ENCODE results near the gene NEK10.

The NEK10 gene

GRCh38 chr3:27108322-27108721 lies 260.9 kb downstream of the NEK10 start:
- no peak overlapping the region for H2AFZ ChIP-seq (ENCODE audit: low read depth, low read length)
- no peaks in the 10 kb centered on the region for H3K9me3 ChIP-seq (ENCODE audit: low read length)
- no peaks in the 10 kb centered on the region for H3K27me3 ChIP-seq (ENCODE audit: insufficient read depth, low read length)
- no peaks in the 10 kb centered on the region for H3K4me1 ChIP-seq (ENCODE audit: insufficient read depth, low read length)
- no peaks in the 10 kb centered on the region for H3K36me3 ChIP-seq (ENCODE audit: insufficient read depth, low read length)
- no peak overlapping the region for H3K4me3 ChIP-seq (ENCODE audit: low read length)

GRCh38 chr3:27105904-27106303 lies 263.3 kb downstream of the NEK10 start:
- Histone ChIP-seq H2AFZ (ENCODE audit: low read depth, low read length) (no peak overlapping the region), H3K4me1 (ENCODE audit: insufficient read depth, low read length) (no peaks in the 10 kb centered on the region), H3K27me3 (ENCODE audit: insufficient read depth, low read length) (no peaks in the 10 kb centered on the region), H3K36me3 (ENCODE audit: insufficient read depth, low read length) (no peaks in the 10 kb centered on the region), H3K4me3 (ENCODE audit: low read length) (no peak overlapping the region), H3K9me3 (ENCODE audit: low read length) (no peaks in the 10 kb centered on the region)

DNA sequence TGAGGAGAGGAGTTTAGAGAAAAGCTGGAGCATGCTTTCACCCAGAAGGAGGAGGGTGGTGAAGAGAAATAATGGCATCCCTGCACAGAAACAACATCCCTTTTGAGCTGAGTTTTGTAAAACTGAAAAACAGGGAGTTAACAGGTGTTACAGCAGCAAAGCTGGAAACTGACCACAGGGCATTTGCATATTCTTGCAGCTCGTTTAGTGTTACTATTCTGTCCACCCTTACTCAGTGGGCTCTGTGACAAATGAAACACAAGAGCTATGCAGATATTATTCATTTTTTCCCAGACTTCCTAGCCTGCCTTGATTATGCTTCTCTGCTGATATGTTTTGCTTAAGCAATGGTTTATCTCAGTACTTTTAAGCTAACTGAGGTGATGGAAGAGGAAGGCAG lies 272.0 kb downstream of the NEK10 start:
- H3K4me1 ChIP-seq (ENCODE audit: insufficient read depth, low read length), result peaks cover 14% of the 10 kb centered on the region
- no peaks in the 10 kb centered on the region for H3K27me3 ChIP-seq (ENCODE audit: insufficient read depth, low read length)
- H2AFZ ChIP-seq (ENCODE audit: low read depth, low read length), result no peak overlapping the region
- H3K9me3 ChIP-seq (ENCODE audit: low read length), result no peaks in the 10 kb centered on the region
- no peak overlapping the region for H3K4me3 ChIP-seq (ENCODE audit: low read length)
- H3K36me3 ChIP-seq (ENCODE audit: insufficient read depth, low read length), result no peaks in the 10 kb centered on the region

- H3K36me3 ChIP-seq (ENCODE audit: insufficient read depth, low read length), result no peaks in the 10 kb centered on the region
- no peak overlapping the region for H2AFZ ChIP-seq (ENCODE audit: low read depth, low read length)
- no peak overlapping the region for H3K4me3 ChIP-seq (ENCODE audit: low read length)
- no peaks in the 10 kb centered on the region for H3K27me3 ChIP-seq (ENCODE audit: insufficient read depth, low read length)
- H3K4me1 ChIP-seq (ENCODE audit: insufficient read depth, low read length), result peaks cover 14% of the 10 kb centered on the region
- no peaks in the 10 kb centered on the region for H3K9me3 ChIP-seq (ENCODE audit: low read length)
Observed at GRCh38 chr3:27095553-27096222, 273.5 kb downstream of the NEK10 start.

DNA sequence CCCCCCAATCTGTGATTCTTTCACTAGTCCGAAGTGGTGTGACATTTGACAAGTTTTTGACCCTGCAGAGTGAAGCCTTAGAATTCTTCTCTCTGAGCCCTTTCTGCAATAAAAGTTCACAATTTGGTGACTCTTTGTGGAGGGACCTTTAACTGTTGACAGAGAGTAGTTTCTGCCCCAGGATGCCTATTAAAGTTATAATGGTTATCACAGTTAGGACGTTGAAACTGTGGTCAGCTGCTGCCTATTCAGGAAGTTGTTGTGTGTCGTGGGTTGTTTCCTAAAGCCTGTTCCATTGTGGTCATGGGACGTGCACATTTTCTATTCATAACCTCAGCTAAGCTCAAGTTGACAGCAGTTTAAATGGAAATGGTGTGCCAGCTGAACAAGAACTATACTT lies 274.5 kb downstream of the NEK10 start:
- Histone ChIP-seq H2AFZ (ENCODE audit: low read depth, low read length) (no peak overlapping the region), H3K36me3 (ENCODE audit: insufficient read depth, low read length) (no peaks in the 10 kb centered on the region), H3K9me3 (ENCODE audit: low read length) (no peaks in the 10 kb centered on the region), H3K4me3 (ENCODE audit: low read length) (no peak overlapping the region), H3K27me3 (ENCODE audit: insufficient read depth, low read length) (no peaks in the 10 kb centered on the region), H3K4me1 (ENCODE audit: insufficient read depth, low read length) (peaks cover 14% of the 10 kb centered on the region)

DNA sequence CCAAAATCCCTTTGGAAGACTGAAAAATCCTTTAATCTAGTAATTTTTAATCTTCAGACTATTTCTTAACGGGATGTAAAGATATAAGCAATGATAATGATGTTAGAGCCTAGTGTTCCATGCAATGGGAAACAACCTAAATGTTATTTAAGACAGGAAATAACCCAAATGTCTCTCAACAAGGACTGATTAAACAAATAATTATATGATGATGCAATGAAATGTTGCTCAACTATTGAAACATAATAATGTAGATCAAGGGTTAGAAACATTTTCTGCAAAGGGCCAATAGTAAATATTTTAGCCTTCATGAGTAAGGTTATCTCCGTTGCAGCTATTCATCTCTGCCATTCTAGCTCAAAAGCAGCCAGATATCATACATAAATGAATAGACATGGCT lies 275.4 kb downstream of the NEK10 start:
- no peaks in the 10 kb centered on the region for H3K36me3 ChIP-seq (ENCODE audit: insufficient read depth, low read length)
- H3K9me3 ChIP-seq (ENCODE audit: low read length), result no peaks in the 10 kb centered on the region
- no peak overlapping the region for H3K4me3 ChIP-seq (ENCODE audit: low read length)
- peaks cover 14% of the 10 kb centered on the region for H3K4me1 ChIP-seq (ENCODE audit: insufficient read depth, low read length)
- H3K27me3 ChIP-seq (ENCODE audit: insufficient read depth, low read length), result no peaks in the 10 kb centered on the region
- no peak overlapping the region for H2AFZ ChIP-seq (ENCODE audit: low read depth, low read length)

- Histone ChIP-seq H3K4me3 (ENCODE audit: low read length) (no peak overlapping the region), H2AFZ (ENCODE audit: low read depth, low read length) (no peak overlapping the region)
Observed at GRCh38 chr3:27090275-27091041, 278.7 kb downstream of the NEK10 start.

GRCh38 chr3:27089645-27090044 lies 279.5 kb downstream of the NEK10 start:
- Histone ChIP-seq H3K27me3 (ENCODE audit: insufficient read depth, low read length) (no peaks in the 10 kb centered on the region), H3K4me1 (ENCODE audit: insufficient read depth, low read length) (peaks cover 4% of the 10 kb centered on the region), H2AFZ (ENCODE audit: low read depth, low read length) (no peak overlapping the region), H3K9me3 (ENCODE audit: low read length) (no peaks in the 10 kb centered on the region), H3K4me3 (ENCODE audit: low read length) (no peak overlapping the region), H3K36me3 (ENCODE audit: insufficient read depth, low read length) (no peaks in the 10 kb centered on the region)

More at GRCh38 chr3:27090275-27091041, 278.7 kb downstream of the NEK10 start:
- no peaks in the 10 kb centered on the region for H3K27me3 ChIP-seq (ENCODE audit: insufficient read depth, low read length)
- H3K36me3 ChIP-seq (ENCODE audit: insufficient read depth, low read length), result no peaks in the 10 kb centered on the region
- peaks cover 10% of the 10 kb centered on the region for H3K4me1 ChIP-seq (ENCODE audit: insufficient read depth, low read length)
- no peaks in the 10 kb centered on the region for H3K9me3 ChIP-seq (ENCODE audit: low read length)

DNA sequence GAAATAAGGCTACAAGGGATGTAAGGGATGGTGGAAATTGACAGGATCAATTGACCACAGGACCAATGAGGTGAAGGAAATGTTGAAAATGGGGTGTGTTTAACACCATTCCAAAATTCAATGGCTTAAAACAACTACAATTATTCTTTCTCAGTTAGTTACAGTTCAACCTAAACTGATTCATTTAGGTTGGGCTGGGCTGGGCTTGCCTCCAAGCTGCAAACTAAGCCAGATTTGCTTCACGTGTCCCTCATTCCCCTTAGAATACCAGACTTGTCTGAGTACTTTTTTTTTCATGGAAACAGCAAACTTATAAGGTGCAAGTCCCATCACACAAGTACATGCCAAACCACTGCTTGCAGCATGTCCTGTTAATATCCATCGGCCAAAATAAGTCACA lies 280.1 kb downstream of the NEK10 start:
- no peaks in the 10 kb centered on the region for H3K36me3 ChIP-seq (ENCODE audit: insufficient read depth, low read length)
- no peak overlapping the region for H3K4me3 ChIP-seq (ENCODE audit: low read length)
- no peaks in the 10 kb centered on the region for H3K9me3 ChIP-seq (ENCODE audit: low read length)
- H3K4me1 ChIP-seq (ENCODE audit: insufficient read depth, low read length), result no peaks in the 10 kb centered on the region
- H2AFZ ChIP-seq (ENCODE audit: low read depth, low read length), result no peak overlapping the region
- H3K27me3 ChIP-seq (ENCODE audit: insufficient read depth, low read length), result no peaks in the 10 kb centered on the region

DNA sequence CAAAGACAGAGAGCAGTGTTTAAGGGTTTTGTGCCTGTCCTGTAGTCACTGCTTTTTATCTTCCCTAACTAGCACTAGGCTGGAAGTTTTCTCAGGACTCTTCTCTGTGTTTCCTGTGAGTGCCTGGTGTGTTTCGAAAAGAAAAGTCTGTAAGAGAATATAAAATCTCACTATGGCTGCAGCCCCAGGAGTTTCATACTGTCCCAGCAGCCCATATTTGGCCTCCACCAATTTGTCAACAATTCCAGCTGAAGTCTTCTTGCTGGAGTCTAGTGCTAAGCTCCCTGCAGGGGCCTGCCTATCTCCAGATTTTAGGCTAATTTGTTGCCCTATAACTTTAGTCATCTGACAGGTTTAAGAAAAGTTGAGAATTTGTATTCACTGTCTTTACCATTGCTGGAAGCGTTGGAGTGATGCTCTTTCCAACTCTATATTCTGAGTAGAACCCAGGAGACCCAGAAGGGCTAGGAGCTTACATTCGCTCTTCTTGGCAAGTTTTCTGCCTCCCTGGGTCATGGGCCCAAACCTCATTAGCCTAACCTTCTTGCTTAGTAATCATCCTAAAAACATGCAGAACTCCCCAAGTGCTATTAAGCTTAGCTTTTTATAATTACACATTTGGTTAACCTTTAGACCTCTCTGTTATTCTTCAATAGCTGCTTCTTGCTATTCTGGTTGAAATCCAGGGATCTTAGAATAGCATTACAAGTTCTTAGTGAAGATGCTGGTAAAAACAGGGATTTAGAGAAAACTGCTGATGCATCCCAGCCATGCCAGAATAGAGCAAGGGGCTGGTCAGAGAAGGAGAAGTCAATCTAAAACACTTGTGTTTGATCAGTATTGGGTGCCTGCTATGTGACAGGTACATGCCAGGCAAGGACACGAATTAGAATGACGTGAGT lies 283.1 kb downstream of the NEK10 start:
- no peaks in the 10 kb centered on the region for H3K27me3 ChIP-seq (ENCODE audit: insufficient read depth, low read length)
- no peaks in the 10 kb centered on the region for H3K36me3 ChIP-seq (ENCODE audit: insufficient read depth, low read length)
- H3K4me1 ChIP-seq (ENCODE audit: insufficient read depth, low read length), result no peaks in the 10 kb centered on the region
- no peak overlapping the region for H2AFZ ChIP-seq (ENCODE audit: low read depth, low read length)
- H3K9me3 ChIP-seq (ENCODE audit: low read length), result no peaks in the 10 kb centered on the region
- H3K4me3 ChIP-seq (ENCODE audit: low read length), result no peak overlapping the region

DNA sequence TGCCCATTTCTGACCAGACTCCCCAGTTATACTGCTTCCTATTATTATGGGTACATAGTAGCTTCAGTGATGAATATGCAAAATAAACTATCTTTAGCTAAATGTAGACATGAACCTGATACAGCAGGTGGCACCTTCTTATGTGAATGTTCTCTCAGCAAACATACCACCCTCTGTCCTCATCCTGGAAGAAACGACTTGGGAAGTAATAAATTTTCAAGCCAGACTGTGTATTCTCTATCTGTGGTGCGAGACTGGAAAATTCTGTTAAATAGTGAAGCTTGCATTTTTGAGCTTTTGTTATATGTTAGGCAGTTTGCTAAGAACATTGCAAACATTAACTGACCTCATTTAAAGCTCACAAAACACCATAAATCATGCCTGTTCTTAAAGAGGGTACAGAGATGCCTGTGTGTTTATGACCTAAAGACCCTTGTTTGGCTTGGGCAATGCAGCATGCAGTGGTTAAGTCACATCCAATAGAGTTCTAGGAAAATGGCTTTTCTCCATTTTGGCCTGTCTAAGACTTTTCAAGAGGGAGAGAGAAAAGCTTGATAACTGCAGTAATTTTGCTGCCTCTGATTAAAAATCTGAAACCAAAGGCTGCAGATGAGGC lies 287.1 kb downstream of the NEK10 start:
- Histone ChIP-seq H3K27me3 (ENCODE audit: insufficient read depth, low read length) (no peaks in the 10 kb centered on the region), H3K36me3 (ENCODE audit: insufficient read depth, low read length) (no peaks in the 10 kb centered on the region), H3K4me1 (ENCODE audit: insufficient read depth, low read length) (peaks cover 23% of the 10 kb centered on the region), H2AFZ (ENCODE audit: low read depth, low read length) (no peak overlapping the region), H3K4me3 (ENCODE audit: low read length) (no peak overlapping the region), H3K9me3 (ENCODE audit: low read length) (no peaks in the 10 kb centered on the region)

GRCh38 chr3:27081566-27081965 lies 287.6 kb downstream of the NEK10 start:
- no peaks in the 10 kb centered on the region for H3K27me3 ChIP-seq (ENCODE audit: insufficient read depth, low read length)
- H3K4me1 ChIP-seq (ENCODE audit: insufficient read depth, low read length), result peaks cover 23% of the 10 kb centered on the region
- H3K9me3 ChIP-seq (ENCODE audit: low read length), result no peaks in the 10 kb centered on the region
- H2AFZ ChIP-seq (ENCODE audit: low read depth, low read length), result no peak overlapping the region
- H3K36me3 ChIP-seq (ENCODE audit: insufficient read depth, low read length), result no peaks in the 10 kb centered on the region
- no peak overlapping the region for H3K4me3 ChIP-seq (ENCODE audit: low read length)

DNA sequence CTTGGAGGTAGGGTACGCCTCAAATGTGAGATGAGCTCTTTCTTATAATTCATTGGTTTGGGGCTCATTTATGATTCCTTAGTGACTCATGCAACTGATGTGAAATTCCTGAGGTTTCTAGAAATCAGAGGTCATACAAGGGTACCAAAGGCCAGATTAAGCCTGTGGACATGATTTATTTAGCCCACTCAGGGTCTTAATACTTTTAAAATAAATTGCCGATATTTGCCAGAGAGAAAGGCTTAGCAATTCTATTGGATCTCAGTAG lies 289.0 kb downstream of the NEK10 start:
- no peaks in the 10 kb centered on the region for H3K9me3 ChIP-seq (ENCODE audit: low read length)
- no peak overlapping the region for H3K4me3 ChIP-seq (ENCODE audit: low read length)
- no peaks in the 10 kb centered on the region for H3K36me3 ChIP-seq (ENCODE audit: insufficient read depth, low read length)
- no peak overlapping the region for H2AFZ ChIP-seq (ENCODE audit: low read depth, low read length)
- peaks cover 27% of the 10 kb centered on the region for H3K4me1 ChIP-seq (ENCODE audit: insufficient read depth, low read length)
- no peaks in the 10 kb centered on the region for H3K27me3 ChIP-seq (ENCODE audit: insufficient read depth, low read length)

All from neuron (in vitro differentiated cells).